ENCODE data around the gene EGF.
"Not testable (repeated sequence)": the region's sequence is repeated elsewhere in the genome, so short reads cannot be mapped to it uniquely, and the experiment has no call there.

The EGF gene

GRCh38 chr4:109873791-109874514 lies 38.7 kb upstream of the EGF start:
- Mint-ChIP-seq H3K27me3 (ENCODE audit: low read depth, poor library complexity) (no peaks in the 10 kb centered on the region), H3K27ac (no peak overlapping the region), H3K36me3 (ENCODE audit: low read depth) (no peaks in the 10 kb centered on the region), H3K4me3 (no peak overlapping the region), H3K9me3 (no peaks in the 10 kb centered on the region), H3K4me1 (no peaks in the 10 kb centered on the region)
- TF ChIP-seq, protein P1, sequence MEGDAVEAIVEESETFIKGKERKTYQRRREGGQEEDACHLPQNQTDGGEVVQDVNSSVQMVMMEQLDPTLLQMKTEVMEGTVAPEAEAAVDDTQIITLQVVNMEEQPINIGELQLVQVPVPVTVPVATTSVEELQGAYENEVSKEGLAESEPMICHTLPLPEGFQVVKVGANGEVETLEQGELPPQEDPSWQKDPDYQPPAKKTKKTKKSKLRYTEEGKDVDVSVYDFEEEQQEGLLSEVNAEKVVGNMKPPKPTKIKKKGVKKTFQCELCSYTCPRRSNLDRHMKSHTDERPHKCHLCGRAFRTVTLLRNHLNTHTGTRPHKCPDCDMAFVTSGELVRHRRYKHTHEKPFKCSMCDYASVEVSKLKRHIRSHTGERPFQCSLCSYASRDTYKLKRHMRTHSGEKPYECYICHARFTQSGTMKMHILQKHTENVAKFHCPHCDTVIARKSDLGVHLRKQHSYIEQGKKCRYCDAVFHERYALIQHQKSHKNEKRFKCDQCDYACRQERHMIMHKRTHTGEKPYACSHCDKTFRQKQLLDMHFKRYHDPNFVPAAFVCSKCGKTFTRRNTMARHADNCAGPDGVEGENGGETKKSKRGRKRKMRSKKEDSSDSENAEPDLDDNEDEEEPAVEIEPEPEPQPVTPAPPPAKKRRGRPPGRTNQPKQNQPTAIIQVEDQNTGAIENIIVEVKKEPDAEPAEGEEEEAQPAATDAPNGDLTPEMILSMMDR (IDR thresholded peaks at IDR 0.05): no peak
- DNase-seq: no peak

- H3K36me3 Mint-ChIP-seq (ENCODE audit: low read depth): no peaks in the 10 kb centered on the region
- no peak for DNase-seq
- H3K27ac Mint-ChIP-seq: no peak overlapping the region
- H3K4me1 Mint-ChIP-seq: no peaks in the 10 kb centered on the region
- TF ChIP-seq, protein P1 (IDR thresholded peaks at IDR 0.05): no peak
- H3K27me3 Mint-ChIP-seq (ENCODE audit: low read depth, poor library complexity): no peaks in the 10 kb centered on the region
- no peak overlapping the region for H3K4me3 Mint-ChIP-seq
- no peaks in the 10 kb centered on the region for H3K9me3 Mint-ChIP-seq
These were observed 37.6 kb upstream of the EGF start for GRCh38 chr4:109875106-109875505.

DNA sequence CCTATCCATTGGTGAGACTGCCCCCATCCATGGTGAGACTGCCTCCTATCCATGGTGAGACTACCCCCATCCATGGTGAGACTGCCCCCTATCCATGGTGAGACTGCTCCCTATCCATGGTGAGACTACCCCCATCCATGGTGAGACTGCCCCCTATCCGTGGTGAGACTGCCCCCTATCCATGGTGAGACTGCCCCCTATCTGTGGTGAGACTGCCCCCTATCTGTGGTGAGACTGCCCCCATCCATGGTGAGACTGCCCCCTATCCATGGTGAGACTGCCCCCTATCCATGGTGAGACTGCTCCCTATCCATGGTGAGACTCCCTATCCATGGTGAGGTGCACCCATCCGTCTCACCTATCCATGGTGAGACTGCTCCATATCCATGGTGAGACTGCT lies 37.1 kb upstream of the EGF start:
- not testable (repeated sequence) for H3K27ac Mint-ChIP-seq; H3K27me3 Mint-ChIP-seq (ENCODE audit: low read depth, poor library complexity); H3K4me3 Mint-ChIP-seq; H3K4me1 Mint-ChIP-seq; H3K9me3 Mint-ChIP-seq; DNase-seq; H3K36me3 Mint-ChIP-seq (ENCODE audit: low read depth)

DNA sequence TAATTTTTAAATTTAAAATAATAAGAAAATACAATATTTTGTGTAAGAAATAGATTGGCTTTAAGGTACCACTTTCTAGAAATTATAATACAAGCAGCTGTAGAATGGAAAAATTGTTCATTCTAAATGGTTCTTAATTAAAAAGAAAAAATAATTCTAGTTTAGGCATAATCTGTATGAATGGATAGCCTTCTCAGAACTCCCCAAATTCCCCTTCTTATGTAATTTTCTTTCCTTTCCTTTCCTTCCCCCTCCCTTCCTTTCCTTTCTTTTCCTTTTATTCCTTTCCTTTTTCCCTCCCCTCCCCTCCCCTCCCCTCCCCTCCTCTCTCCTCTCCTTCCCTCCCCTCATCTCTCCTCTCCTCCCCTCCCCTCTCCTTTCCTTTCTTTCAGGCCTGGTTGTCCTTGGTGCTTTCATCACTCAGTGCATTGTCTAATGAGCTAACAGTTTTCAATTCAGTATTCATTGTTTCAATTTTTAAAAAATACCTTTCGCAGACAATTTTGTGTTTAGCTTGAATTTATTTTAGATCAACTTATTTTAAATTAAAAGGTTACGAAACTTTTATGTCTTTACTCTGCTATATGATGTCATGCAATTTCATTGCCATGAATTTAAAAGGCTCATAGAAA lies 35.9 kb upstream of the EGF start:
- no peaks in the 10 kb centered on the region for H3K4me1 Mint-ChIP-seq
- H3K27me3 Mint-ChIP-seq (ENCODE audit: low read depth, poor library complexity): no peaks in the 10 kb centered on the region
- TF ChIP-seq, protein P1 (IDR thresholded peaks at IDR 0.05): no peak
- no peak overlapping the region for H3K4me3 Mint-ChIP-seq
- H3K27ac Mint-ChIP-seq: no peak overlapping the region
- H3K9me3 Mint-ChIP-seq: no peaks in the 10 kb centered on the region
- no peak for DNase-seq
- H3K36me3 Mint-ChIP-seq (ENCODE audit: low read depth): no peaks in the 10 kb centered on the region

GRCh38 chr4:109877400-109877799 lies 35.3 kb upstream of the EGF start:
- Mint-ChIP-seq H3K36me3 (ENCODE audit: low read depth) (no peaks in the 10 kb centered on the region), H3K9me3 (no peaks in the 10 kb centered on the region), H3K4me1 (no peaks in the 10 kb centered on the region), H3K4me3 (no peak overlapping the region), H3K27ac (no peak overlapping the region), H3K27me3 (ENCODE audit: low read depth, poor library complexity) (no peaks in the 10 kb centered on the region)
- no peak for DNase-seq
- TF ChIP-seq, protein P1 (IDR thresholded peaks at IDR 0.05): no peak

DNA sequence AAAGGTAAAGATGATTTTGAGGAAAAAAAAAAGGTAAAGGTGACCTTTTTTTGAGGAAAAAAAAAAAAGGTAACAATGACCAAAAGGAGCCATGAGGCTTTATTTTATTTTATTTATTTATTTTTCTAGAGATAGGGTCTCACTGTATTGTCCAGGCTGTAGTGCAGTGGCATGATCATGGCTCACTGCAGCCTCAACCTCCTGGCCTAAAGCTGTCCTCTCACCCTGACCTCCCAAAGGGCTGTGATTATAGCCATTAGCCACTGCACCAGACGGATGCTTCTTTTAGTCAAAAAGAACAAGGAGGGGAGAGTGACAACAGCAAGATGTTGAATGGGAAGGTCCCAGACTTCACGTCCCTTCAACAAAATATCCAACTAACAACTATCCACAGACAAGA lies 34.3 kb upstream of the EGF start:
- TF ChIP-seq, protein P1 (IDR thresholded peaks at IDR 0.05): no peak
- H3K4me1 Mint-ChIP-seq: no peaks in the 10 kb centered on the region
- no peak for DNase-seq
- H3K27ac Mint-ChIP-seq: no peak overlapping the region
- H3K9me3 Mint-ChIP-seq: no peaks in the 10 kb centered on the region
- H3K36me3 Mint-ChIP-seq (ENCODE audit: low read depth): no peaks in the 10 kb centered on the region
- peaks cover 3% of the 10 kb centered on the region for H3K27me3 Mint-ChIP-seq (ENCODE audit: low read depth, poor library complexity)
- no peak overlapping the region for H3K4me3 Mint-ChIP-seq
